CD4-positive, CD25-positive, alpha-beta regulatory T cell (primary cell): ENCODE results near the gene PNLIP. TPM values are rescaled to one million over a fixed set of nuclear protein-coding genes. Genes with fewer than 3 reads are reported as not detected.

Source experiments
- ATAC-seq, 2 donors: fragments of 150-1000 bp; cut with Tn5 transposase; one replicate each; pipeline ENCODE4 v1.10.0; 2021; ENCODE audit warnings: low read depth in 2 of 2, moderate number of reproducible peaks in 2 of 2, moderate library complexity in 1 of 2
- DNase-seq, 3 donors: peaks; one replicate each; pipeline versions ENCODE4 v3.0.0 to v3.0.0-alpha.2; 2012 to 2022; ENCODE audit warnings: mixed read lengths in 1 of 3
- H3K27ac ChIP-seq: one replicate; pipeline ENCODE4 v1.7.0; 2013; ENCODE audit warnings: mild to moderate bottlenecking, low read length; ENCODE audit not compliant: insufficient read depth, poor library complexity, severe bottlenecking
- H3K27me3 ChIP-seq: one replicate; pipeline ENCODE4 v1.7.0; 2013; ENCODE audit warnings: low read length; ENCODE audit not compliant: control insufficient read depth, insufficient read depth
- H3K36me3 ChIP-seq: one replicate; pipeline ENCODE4 v1.7.0; 2013; ENCODE audit warnings: mild to moderate bottlenecking, low read length, moderate library complexity; ENCODE audit not compliant: control insufficient read depth, insufficient read depth
- H3K4me1 ChIP-seq: 2 replicates; pipeline ENCODE4 v1.7.0; 2013; ENCODE audit warnings: mild to moderate bottlenecking, low read length; ENCODE audit not compliant: insufficient read depth, control insufficient read depth, poor library complexity, severe bottlenecking
- H3K4me3 ChIP-seq: one replicate; pipeline ENCODE4 v1.7.0; 2013; ENCODE audit warnings: low read depth, mild to moderate bottlenecking, low read length, moderate library complexity
- H3K9me3 ChIP-seq, 2 experiments: 1 replicate in 1 of 2; 2 replicates in 1 of 2; pipeline ENCODE4 v1.7.0; 2013; ENCODE audit warnings: low read length in 2 of 2, mild to moderate bottlenecking in 1 of 2, moderate library complexity in 1 of 2; ENCODE audit not compliant: control insufficient read depth in 2 of 2
- H3K27ac Mint-ChIP-seq, 3 donors: one replicate each; pipeline ENCODE4 v1.8.0; 2020 to 2022; ENCODE audit warnings: mild to moderate bottlenecking in 3 of 3, mixed read lengths in 3 of 3, moderate library complexity in 2 of 3
- H3K27me3 Mint-ChIP-seq: one replicate; pipeline ENCODE4 v1.8.0; 2022; ENCODE audit warnings: mild to moderate bottlenecking, mixed read lengths
- H3K36me3 Mint-ChIP-seq: one replicate; pipeline ENCODE4 v1.8.0; 2020; ENCODE audit warnings: mixed read lengths
- H3K4me1 Mint-ChIP-seq, 4 donors: one replicate each; pipeline ENCODE4 v1.8.0; 2020 to 2022; ENCODE audit warnings: mixed read lengths in 4 of 4, mild to moderate bottlenecking in 1 of 4
- H3K4me3 Mint-ChIP-seq, 4 donors: one replicate each; pipeline ENCODE4 v1.8.0; 2020 to 2022; ENCODE audit warnings: mild to moderate bottlenecking in 4 of 4, mixed read lengths in 4 of 4, moderate library complexity in 3 of 4
- H3K9me3 Mint-ChIP-seq, 7 donors: one replicate each; pipeline ENCODE4 v1.8.0; 2020 to 2022; ENCODE audit warnings: mixed read lengths in 7 of 7, mild to moderate bottlenecking in 3 of 7, moderate library complexity in 2 of 7
- polyA plus RNA-seq, 4 donors: library from polyadenylated mRNA; unstranded; fragments of 300-500 nt; fragmentation: Illumina TruSeq; gene quantifications; one replicate each; pipeline ENCODE4 v1.2.3, GENCODE V29; 2021
- total RNA-seq: library from RNA; stranded (reverse); gene quantifications from one replicate; pipeline ENCODE4 v1.2.3, GENCODE V29; 2022

Gene PNLIP
- total and polyA plus RNA-seq, 5 donors from 2014 or later = not detected

GRCh38 chr10:116553378-116553980 lies 7.7 kb downstream of the PNLIP start:
- no peaks in the 10 kb centered on the region for H3K36me3 Mint-ChIP-seq
- H3K9me3 ChIP-seq = no peaks in the 10 kb centered on the region

GRCh38 chr10:116554628-116555027 lies 8.9 kb downstream of the PNLIP start:
- no peaks in the 10 kb centered on the region for H3K4me1 Mint-ChIP-seq
- peaks cover 0 to 4% (median 0%) of the 10 kb centered on the region in 7 donors for H3K9me3 Mint-ChIP-seq
- no peak for ATAC-seq
- Histone ChIP-seq H3K36me3 (no peaks in the 10 kb centered on the region), H3K4me3 (no peak overlapping the region), H3K27me3 (no peaks in the 10 kb centered on the region), H3K27ac (no peak overlapping the region), H3K4me1 (no peaks in the 10 kb centered on the region), H3K9me3 (no peaks in the 10 kb centered on the region)
- H3K36me3 Mint-ChIP-seq = no peaks in the 10 kb centered on the region
- no peak for DNase-seq
- no peaks in the 10 kb centered on the region for H3K27me3 Mint-ChIP-seq
- no peak overlapping the region for H3K27ac Mint-ChIP-seq
- H3K4me3 Mint-ChIP-seq = no peak overlapping the region

More at GRCh38 chr10:116553378-116553980, 7.7 kb downstream of the PNLIP start:
- Histone ChIP-seq H3K4me3 (no peak overlapping the region), H3K4me1 (no peaks in the 10 kb centered on the region), H3K27me3 (no peaks in the 10 kb centered on the region), H3K36me3 (no peaks in the 10 kb centered on the region), H3K27ac (no peak overlapping the region)
- ATAC-seq (no peak), DNase-seq (no peak)
- Mint-ChIP-seq H3K9me3 (peaks cover 0 to 2% (median 0%) of the 10 kb centered on the region in 7 donors), H3K27ac (no peak overlapping the region), H3K4me3 (no peak overlapping the region), H3K4me1 (no peaks in the 10 kb centered on the region), H3K27me3 (no peaks in the 10 kb centered on the region)

GRCh38 chr10:116555880-116556279 lies 10.1 kb downstream of the PNLIP start:
- DNase-seq (no peak), ATAC-seq (no peak)
- H3K9me3 Mint-ChIP-seq = peaks cover 0 to 4% (median 0%) of the 10 kb centered on the region in 7 donors
- no peaks in the 10 kb centered on the region for H3K27me3 Mint-ChIP-seq
- no peak overlapping the region for H3K4me3 ChIP-seq
- H3K27ac Mint-ChIP-seq = no peak overlapping the region
- no peaks in the 10 kb centered on the region for H3K4me1 Mint-ChIP-seq
- no peaks in the 10 kb centered on the region for H3K36me3 ChIP-seq
- H3K27me3 ChIP-seq = no peaks in the 10 kb centered on the region
- no peaks in the 10 kb centered on the region for H3K4me1 ChIP-seq
- no peaks in the 10 kb centered on the region for H3K9me3 ChIP-seq
- H3K36me3 Mint-ChIP-seq = no peaks in the 10 kb centered on the region
- no peak overlapping the region for H3K27ac ChIP-seq
- H3K4me3 Mint-ChIP-seq = no peak overlapping the region

- no peak overlapping the region for H3K27ac Mint-ChIP-seq
- no peaks in the 10 kb centered on the region for H3K27me3 ChIP-seq
- H3K4me1 ChIP-seq = no peaks in the 10 kb centered on the region
- no peak overlapping the region for H3K4me3 Mint-ChIP-seq
- H3K27ac ChIP-seq = no peak overlapping the region
- H3K9me3 Mint-ChIP-seq = peaks cover 0 to 4% (median 0%) of the 10 kb centered on the region in 7 donors
- H3K4me3 ChIP-seq = no peak overlapping the region
- H3K36me3 ChIP-seq = no peaks in the 10 kb centered on the region
- DNase-seq (no peak), ATAC-seq (no peak)
- no peaks in the 10 kb centered on the region for H3K27me3 Mint-ChIP-seq
- H3K4me1 Mint-ChIP-seq = no peaks in the 10 kb centered on the region
- H3K9me3 ChIP-seq = no peaks in the 10 kb centered on the region
- H3K36me3 Mint-ChIP-seq = no peaks in the 10 kb centered on the region
These were observed 11.7 kb downstream of the PNLIP start for GRCh38 chr10:116557305-116557880.

GRCh38 chr10:116565534-116565933 lies 19.8 kb downstream of the PNLIP start:
- H3K27me3 Mint-ChIP-seq = no peaks in the 10 kb centered on the region
- DNase-seq (no peak), ATAC-seq (no peak)
- Histone ChIP-seq H3K4me3 (no peak overlapping the region), H3K9me3 (no peaks in the 10 kb centered on the region), H3K4me1 (no peaks in the 10 kb centered on the region), H3K27ac (no peak overlapping the region), H3K27me3 (no peaks in the 10 kb centered on the region), H3K36me3 (no peaks in the 10 kb centered on the region)
- H3K9me3 Mint-ChIP-seq = peaks cover 0 to 6% (median 1%) of the 10 kb centered on the region in 7 donors
- H3K27ac Mint-ChIP-seq = no peak overlapping the region
- H3K4me1 Mint-ChIP-seq = no peaks in the 10 kb centered on the region
- no peak overlapping the region for H3K4me3 Mint-ChIP-seq
- no peaks in the 10 kb centered on the region for H3K36me3 Mint-ChIP-seq

GRCh38 chr10:116566932-116567331 lies 21.2 kb downstream of the PNLIP start:
- Mint-ChIP-seq H3K27me3 (no peaks in the 10 kb centered on the region), H3K4me1 (no peaks in the 10 kb centered on the region), H3K4me3 (no peak overlapping the region), H3K36me3 (no peaks in the 10 kb centered on the region), H3K9me3 (peaks cover 0 to 8% (median 1%) of the 10 kb centered on the region in 7 donors), H3K27ac (no peak overlapping the region)
- Histone ChIP-seq H3K27ac (no peak overlapping the region), H3K4me1 (no peaks in the 10 kb centered on the region), H3K4me3 (no peak overlapping the region), H3K9me3 (no peaks in the 10 kb centered on the region), H3K36me3 (no peaks in the 10 kb centered on the region), H3K27me3 (no peaks in the 10 kb centered on the region)
- no peak for DNase-seq
- ATAC-seq = no peak

- H3K27me3 Mint-ChIP-seq = no peaks in the 10 kb centered on the region
- Histone ChIP-seq H3K4me3 (no peak overlapping the region), H3K27ac (no peak overlapping the region), H3K27me3 (no peaks in the 10 kb centered on the region), H3K36me3 (no peaks in the 10 kb centered on the region), H3K9me3 (no peaks in the 10 kb centered on the region), H3K4me1 (no peaks in the 10 kb centered on the region)
- no peak overlapping the region for H3K27ac Mint-ChIP-seq
- H3K9me3 Mint-ChIP-seq = peaks cover 0 to 8% (median 1%) of the 10 kb centered on the region in 7 donors
- no peaks in the 10 kb centered on the region for H3K36me3 Mint-ChIP-seq
- H3K4me1 Mint-ChIP-seq = no peaks in the 10 kb centered on the region
- DNase-seq (no peak), ATAC-seq (no peak)
- H3K4me3 Mint-ChIP-seq = no peak overlapping the region
These were observed 21.6 kb downstream of the PNLIP start for GRCh38 chr10:116567335-116567734.

GRCh38 chr10:116574797-116575196 lies 29.1 kb downstream of the PNLIP start:
- ATAC-seq (no peak), DNase-seq (no peak)
- Histone ChIP-seq H3K27ac (no peak overlapping the region), H3K4me3 (no peak overlapping the region), H3K36me3 (no peaks in the 10 kb centered on the region), H3K27me3 (no peaks in the 10 kb centered on the region), H3K9me3 (no peaks in the 10 kb centered on the region), H3K4me1 (no peaks in the 10 kb centered on the region)
- Mint-ChIP-seq H3K9me3 (peaks cover 0 to 10% (median 3%) of the 10 kb centered on the region in 7 donors), H3K27me3 (no peaks in the 10 kb centered on the region), H3K4me1 (no peaks in the 10 kb centered on the region), H3K36me3 (no peaks in the 10 kb centered on the region), H3K27ac (no peak overlapping the region), H3K4me3 (no peak overlapping the region)
